AG09319 (cell line): ENCODE data around the gene CRELD2.

Experiments
- DNase-seq: peaks from one replicate; pipeline ENCODE4 v3.0.0-alpha.2; 2010; ENCODE audit warnings: low read depth; ENCODE audit errors: extremely low read depth
- TF ChIP-seq, protein P1 (sequence below): IDR thresholded peaks from 2 replicates; pipeline ENCODE4 v1.5.1; 2011; ENCODE audit warnings: low read depth, mild to moderate bottlenecking, inconsistent platforms, low read length, moderate library complexity

Gene CRELD2

DNA sequence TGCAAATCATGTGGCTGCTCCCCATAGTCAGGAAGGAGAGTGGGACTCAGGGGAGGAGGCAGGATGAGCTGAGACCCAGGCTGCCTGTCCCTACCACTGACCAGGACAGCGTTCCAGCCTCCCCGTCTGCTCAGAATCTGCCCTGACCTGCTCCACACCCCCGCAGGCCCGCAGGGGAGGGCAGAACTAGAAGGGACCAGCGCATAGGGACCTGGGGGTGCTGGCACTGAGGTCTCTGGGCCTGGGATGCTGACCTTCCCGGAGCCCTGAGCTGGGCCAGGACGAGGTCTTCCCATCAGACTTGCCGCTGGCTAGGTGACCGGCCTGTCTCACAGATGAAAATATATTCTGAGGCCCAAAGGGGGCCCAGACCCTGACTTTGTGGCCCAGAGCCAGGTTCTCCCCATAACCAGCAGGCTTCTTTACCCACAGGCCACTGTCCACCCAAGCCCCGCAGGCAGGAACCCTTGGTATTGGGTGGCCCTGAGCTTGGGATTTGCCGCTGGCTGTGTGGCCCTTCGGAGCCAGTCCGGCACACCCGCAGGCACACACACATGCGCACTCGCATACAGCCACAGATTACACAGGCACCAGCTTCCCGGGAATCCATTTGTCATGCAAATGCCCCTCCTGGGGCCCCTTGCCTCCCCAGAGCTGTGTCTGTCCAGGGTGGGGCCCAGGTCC is 28.3 kb downstream of the CRELD2 start:
- TF ChIP-seq, protein P1, sequence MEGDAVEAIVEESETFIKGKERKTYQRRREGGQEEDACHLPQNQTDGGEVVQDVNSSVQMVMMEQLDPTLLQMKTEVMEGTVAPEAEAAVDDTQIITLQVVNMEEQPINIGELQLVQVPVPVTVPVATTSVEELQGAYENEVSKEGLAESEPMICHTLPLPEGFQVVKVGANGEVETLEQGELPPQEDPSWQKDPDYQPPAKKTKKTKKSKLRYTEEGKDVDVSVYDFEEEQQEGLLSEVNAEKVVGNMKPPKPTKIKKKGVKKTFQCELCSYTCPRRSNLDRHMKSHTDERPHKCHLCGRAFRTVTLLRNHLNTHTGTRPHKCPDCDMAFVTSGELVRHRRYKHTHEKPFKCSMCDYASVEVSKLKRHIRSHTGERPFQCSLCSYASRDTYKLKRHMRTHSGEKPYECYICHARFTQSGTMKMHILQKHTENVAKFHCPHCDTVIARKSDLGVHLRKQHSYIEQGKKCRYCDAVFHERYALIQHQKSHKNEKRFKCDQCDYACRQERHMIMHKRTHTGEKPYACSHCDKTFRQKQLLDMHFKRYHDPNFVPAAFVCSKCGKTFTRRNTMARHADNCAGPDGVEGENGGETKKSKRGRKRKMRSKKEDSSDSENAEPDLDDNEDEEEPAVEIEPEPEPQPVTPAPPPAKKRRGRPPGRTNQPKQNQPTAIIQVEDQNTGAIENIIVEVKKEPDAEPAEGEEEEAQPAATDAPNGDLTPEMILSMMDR = no peak
- DNase-seq = no peak

DNA sequence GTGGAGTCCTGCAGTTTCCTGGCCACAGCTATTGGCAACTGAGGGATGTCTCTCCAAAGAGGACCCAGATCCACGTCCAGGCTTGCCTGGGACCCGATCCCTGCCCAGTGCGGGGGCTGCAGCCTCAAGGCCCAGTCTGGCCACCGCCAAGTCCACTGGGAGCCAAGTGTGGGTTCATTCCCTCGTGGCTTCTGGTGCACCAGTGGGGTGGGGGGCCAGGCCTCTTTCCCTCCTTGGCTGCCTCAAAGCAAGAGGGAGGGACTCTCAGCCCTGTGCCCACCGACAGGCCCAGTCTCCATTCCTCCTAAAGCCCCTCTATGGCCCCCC is 28.8 kb downstream of the CRELD2 start:
- DNase-seq = no peak
- TF ChIP-seq, protein P1 = no peak

DNA sequence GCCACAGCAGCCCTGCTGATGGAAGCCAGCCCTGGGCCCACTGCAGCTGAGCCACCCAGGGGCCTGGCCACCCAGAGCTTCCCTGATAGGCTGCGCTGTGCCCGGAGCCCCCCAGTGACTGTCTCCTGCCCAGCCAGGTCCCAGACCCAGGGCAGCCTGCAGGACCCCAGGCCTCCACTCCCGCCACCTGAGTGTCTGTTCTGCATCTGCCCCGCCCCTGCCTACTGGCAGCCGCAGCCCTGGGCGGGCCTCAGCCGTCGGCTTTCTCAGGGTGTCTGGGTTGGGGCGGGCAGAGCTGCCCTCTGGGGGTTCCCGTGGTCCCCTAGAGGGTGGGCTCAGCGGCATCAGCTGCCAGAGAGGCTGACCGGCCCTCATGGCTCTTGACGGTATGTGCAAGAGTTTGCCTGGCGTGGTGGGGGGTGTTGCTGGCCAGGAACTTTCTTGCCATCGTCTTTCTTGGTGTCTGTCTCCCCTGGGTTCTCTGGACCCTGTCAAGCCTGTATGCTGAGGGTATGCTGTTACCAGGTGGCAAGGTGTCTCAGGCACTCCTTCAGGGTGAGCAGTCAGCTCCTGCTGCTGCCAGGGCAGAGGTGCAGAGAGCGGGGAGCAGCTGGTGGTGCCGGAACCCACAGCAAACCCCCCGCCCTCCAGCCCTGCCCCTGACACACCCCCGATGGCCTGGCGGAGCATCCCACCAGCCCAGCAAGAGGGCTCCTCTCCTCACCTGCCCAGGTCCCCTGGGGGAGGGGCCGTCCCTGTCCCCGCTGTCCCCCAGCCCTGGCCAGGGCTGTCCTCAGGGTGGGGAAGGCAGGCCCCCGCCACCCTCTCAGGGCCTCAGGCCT is 29.9 kb downstream of the CRELD2 start:
- DNase-seq = no peak
- TF ChIP-seq, protein P1 = no peak

DNA sequence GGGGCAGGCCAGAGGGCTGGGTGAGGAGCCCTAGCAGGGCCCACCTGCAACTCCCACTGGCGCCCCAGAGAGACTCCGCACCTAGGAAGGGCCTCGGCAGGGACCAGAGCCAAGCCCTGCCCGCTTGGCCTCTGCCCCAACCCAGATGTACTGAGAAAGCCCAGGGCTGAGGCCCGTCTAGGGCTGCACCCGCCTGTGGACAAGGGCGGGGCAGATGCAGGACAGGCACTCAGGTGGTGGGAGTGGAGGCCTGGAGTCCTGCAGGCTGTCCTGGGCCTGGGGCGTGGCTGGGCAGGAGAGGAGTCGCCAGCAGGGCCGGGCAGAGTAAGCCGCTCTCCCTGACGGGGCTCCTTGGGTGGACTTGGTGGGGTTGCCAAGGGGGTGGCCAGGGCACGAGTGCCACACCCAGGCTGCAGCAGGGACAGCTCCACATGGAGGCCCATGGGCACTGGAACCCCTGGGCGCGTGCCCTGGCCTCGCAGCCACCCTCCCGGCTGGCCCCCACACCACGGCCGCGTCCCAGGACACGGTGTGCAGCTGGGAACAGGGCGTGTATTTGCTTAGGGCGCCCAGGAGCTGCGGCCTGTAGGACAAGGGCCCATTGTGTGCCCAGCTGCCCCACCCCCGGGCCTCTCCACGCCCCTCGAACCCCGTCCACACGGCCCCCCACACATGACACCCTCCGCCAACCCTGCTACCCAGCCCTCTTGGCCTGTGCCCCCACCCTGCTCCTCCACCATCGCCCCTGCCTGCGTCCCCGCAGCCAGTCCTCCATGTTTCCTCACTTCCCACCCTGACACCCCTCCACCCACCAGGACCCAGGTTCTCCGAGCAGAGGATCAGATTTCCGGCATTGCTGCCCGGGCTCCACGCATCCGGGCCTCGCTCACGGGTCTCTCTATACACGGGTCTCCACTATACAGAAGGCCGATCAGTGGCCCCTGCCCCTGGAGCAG is 30.8 kb downstream of the CRELD2 start:
- TF ChIP-seq, protein P1 = no peak

DNA sequence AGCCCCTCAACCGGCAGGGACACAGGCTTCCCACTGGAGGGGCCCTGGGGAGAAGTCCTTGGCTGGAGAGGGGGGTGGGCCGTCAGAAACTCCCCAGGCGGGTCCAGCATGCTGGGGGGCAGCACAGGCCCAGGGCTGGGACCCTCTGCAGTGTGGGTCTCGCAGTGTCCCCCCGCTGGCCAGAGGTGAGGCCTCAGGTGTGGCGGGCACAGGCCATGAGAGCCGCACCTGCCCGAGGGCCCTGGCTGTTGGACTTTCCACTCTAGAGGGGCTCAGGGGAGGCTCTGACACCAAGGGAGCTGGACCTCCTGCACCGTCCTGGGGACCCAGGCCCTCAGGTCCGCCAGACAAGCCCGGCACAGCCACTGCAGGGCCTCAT is 31.5 kb downstream of the CRELD2 start:
- DNase-seq = no peak
- TF ChIP-seq, protein P1 = no peak

More for the DNA sequence above, 30.8 kb downstream of the CRELD2 start:
- no peak for DNase-seq

DNA sequence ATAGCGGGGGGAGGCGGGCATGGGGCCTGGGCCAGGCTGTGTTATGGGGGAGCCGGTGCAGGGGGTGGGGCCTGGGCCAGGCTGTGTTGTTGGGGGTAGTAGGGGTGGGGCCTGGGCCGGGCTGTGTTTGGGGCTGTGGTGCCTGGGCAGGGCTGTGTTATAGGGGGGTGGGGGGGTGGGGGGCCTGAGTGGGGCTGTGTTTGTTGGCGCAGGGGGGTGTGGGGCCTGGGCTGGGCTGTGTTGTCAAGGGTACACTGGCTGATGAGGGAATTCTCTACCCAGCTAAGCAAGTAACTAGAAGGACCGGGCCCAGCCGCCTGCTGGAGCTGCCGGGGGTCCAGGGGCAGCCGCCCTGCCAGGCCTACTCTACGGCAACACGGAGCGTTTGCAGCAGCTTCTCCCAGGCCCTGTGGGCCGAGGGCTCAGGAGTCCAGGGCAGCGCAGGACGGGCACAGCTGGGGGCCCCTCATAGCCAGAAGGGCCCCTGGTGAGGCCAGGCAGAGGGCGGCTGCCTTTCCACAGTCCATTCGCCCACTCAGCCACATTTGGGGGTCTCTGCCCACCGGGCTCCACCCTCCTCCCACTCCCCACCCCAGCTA is 32.1 kb downstream of the CRELD2 start:
- no peak for DNase-seq
- TF ChIP-seq, protein P1 = no peak
